K562 (cell line): Measurements from ENCODE around the gene MINK1. TPM values are rescaled to one million over a fixed set of nuclear protein-coding genes. Genes with fewer than 3 reads are reported as not detected.
A peak's percentile ranks its signal among the peaks of the same experiment; 100 is the strongest.

Source experiments
- ARID4B ChIP-seq: sonication (generic); formaldehyde crosslinking; IDR thresholded peaks from 2 replicates; pipeline ENCODE4 v1.8.0; 2022; ENCODE audit warnings: mild to moderate bottlenecking, missing genetic modification reagents
- BRCA1 ChIP-seq, 2 experiments: fragments of 450-650 bp in 1 of 2; sonication (generic) in 1 of 2; formaldehyde crosslinking in 1 of 2; IDR thresholded peaks; 2 replicates each; pipeline versions ENCODE4 v1.5.0 to v1.6.1; 2017 to 2020; ENCODE audit warnings: mild to moderate bottlenecking in 1 of 2, missing genetic modification reagents in 1 of 2
- BRF1 ChIP-seq: IDR thresholded peaks from 3 replicates; pipeline ENCODE4 v1.6.1; 2011; ENCODE audit warnings: borderline replicate concordance, mild to moderate bottlenecking; ENCODE audit not compliant: insufficient read length; ENCODE audit errors: extremely low read depth
- GABPB1 ChIP-seq: sonication (generic); formaldehyde crosslinking; IDR thresholded peaks from 2 replicates; pipeline ENCODE4 v1.8.0; 2022; ENCODE audit warnings: mild to moderate bottlenecking, missing genetic modification reagents
- HNRNPK ChIP-seq: fragments of 200-400 bp; formaldehyde crosslinking; IDR thresholded peaks from one replicate; pipeline ENCODE4 v1.6.1; 2018; ENCODE audit warnings: mild to moderate bottlenecking, low read depth, low read length; ENCODE audit not compliant: poor library complexity, severe bottlenecking
- KDM5B ChIP-seq: fragments of 200-600 bp; sonication (generic); IDR thresholded peaks from 2 replicates; pipeline ENCODE4 v1.6.1; 2012; ENCODE audit warnings: low read depth, mild to moderate bottlenecking, moderate library complexity, low read length, control low read depth, inconsistent platforms; ENCODE audit not compliant: insufficient replicate concordance
- L3MBTL2 ChIP-seq: fragments of 450-650 bp; IDR thresholded peaks from 2 replicates; pipeline ENCODE4 v1.6.1; 2016; ENCODE audit warnings: mild to moderate bottlenecking, moderate library complexity
- LCOR ChIP-seq: sonication (generic); formaldehyde crosslinking; IDR thresholded peaks from 2 replicates; pipeline ENCODE4 v1.8.0; 2022; ENCODE audit warnings: mild to moderate bottlenecking, missing genetic modification reagents
- MYNN ChIP-seq, 2 experiments: sonication (generic); formaldehyde crosslinking in 1 of 2; IDR thresholded peaks; 2 replicates each; pipeline versions ENCODE4 v1.5.0 to v1.6.1; 2016 to 2020; ENCODE audit warnings: antibody characterized with exemption in 1 of 2, missing genetic modification reagents in 1 of 2
- PHB ChIP-seq: fragments of 250-450 bp; sonication (Bioruptor Pico); IDR thresholded peaks from 2 replicates; pipeline ENCODE4 v1.5.0; 2021
- SAFB ChIP-seq: fragments of 200-400 bp; formaldehyde crosslinking; IDR thresholded peaks from 2 replicates; pipeline ENCODE4 v1.6.1; 2017; ENCODE audit warnings: low read depth, low read length, borderline replicate concordance
- SLC30A9 ChIP-seq: fragments of 250-450 bp; sonication (Bioruptor Pico); IDR thresholded peaks from 2 replicates; pipeline ENCODE4 v1.8.0; 2022; ENCODE audit warnings: mild to moderate bottlenecking, moderate library complexity
- SP1 ChIP-seq: sonication (generic); formaldehyde crosslinking; IDR thresholded peaks from 2 replicates; pipeline ENCODE4 v1.8.1; 2022; ENCODE audit warnings: mild to moderate bottlenecking, missing genetic modification reagents
- TCF15 ChIP-seq: fragments of 250-450 bp; sonication (Bioruptor Pico); IDR thresholded peaks from 2 replicates; pipeline ENCODE4 v1.8.0; 2022; ENCODE audit warnings: moderate library complexity, mild to moderate bottlenecking, inconsistent platforms
- TCF7L2 ChIP-seq: fragments of 150-350 bp; IDR thresholded peaks from 2 replicates; pipeline ENCODE4 v1.6.1; 2016; ENCODE audit warnings: low read depth, mild to moderate bottlenecking, low read length, moderate library complexity
- TRIM24 ChIP-seq, 2 experiments: fragments of 450-650 bp; IDR thresholded peaks; 2 replicates each; pipeline ENCODE4 v1.6.1; 2016
- VEZF1 ChIP-seq: fragments of 200-800 bp; sonication (Bioruptor generic); IDR thresholded peaks from 2 replicates; pipeline ENCODE4 v1.6.1; 2017; ENCODE audit warnings: missing genetic modification characterization, missing compliant biosample characterization
- ZBTB1 ChIP-seq: sonication (generic); formaldehyde crosslinking; IDR thresholded peaks from 2 replicates; pipeline ENCODE4 v1.8.1; 2023; ENCODE audit warnings: missing genetic modification reagents, low read depth, mild to moderate bottlenecking, borderline replicate concordance
- ZBTB12 ChIP-seq: fragments of 250-450 bp; sonication (Bioruptor Pico); IDR thresholded peaks from 2 replicates; pipeline ENCODE4 v1.4.0; 2020
- ZBTB17 ChIP-seq: fragments of 450-650 bp; formaldehyde crosslinking; IDR thresholded peaks from 2 replicates; pipeline ENCODE4 v1.4.0; 2020; ENCODE audit warnings: mild to moderate bottlenecking
- ZC3H8 ChIP-seq: fragments of 450-650 bp; IDR thresholded peaks from 2 replicates; pipeline ENCODE4 v1.6.1; 2017
- polyA plus RNA-seq, 8 experiments: library from polyadenylated mRNA; depleted of rRNA in 4 of 8; stranded (reverse) in 5 of 8; unstranded in 3 of 8; fragments of >200 nt; fragmentation: Nextera tagmentation in 2 of 8; fragmentation: Illumina TruSeq in 1 of 8; extraction: Ambion mirVana in 2 of 8; extraction: Trizol in 1 of 8; gene quantifications; 2 replicates each; pipeline versions ENCODE4 v1.2.1 to v1.2.3, GENCODE V29; 2011 to 2014; ENCODE audit warnings: inconsistent platforms in 1 of 8, missing spikeins in 1 of 8
- total RNA-seq, 7 experiments: library from RNA; depleted of rRNA in 6 of 7; stranded (reverse); fragments of >200 nt in 6 of 7; fragmentation: Illumina TruSeq in 2 of 7; extraction: Trizol in 2 of 7; gene quantifications; 2 replicates each; pipeline versions ENCODE4 v1.2.1 to v1.2.3, GENCODE V29; 2011 to 2021; ENCODE audit warnings: low replicate concordance in 1 of 7

Gene MINK1
- total and polyA plus RNA-seq, 9 of the 15 experiments (the other 6 are each of a cell fraction or from before 2014, with no cell fraction given), result 0.11 to 54.2 (median 14.9) TPM

- TF ChIP-seq L3MBTL2 (no peak), ARID4B (CRISPR knock-in tag) (no peak), TCF7L2 (no peak), KDM5B (no peak), ZBTB1 (CRISPR knock-in tag) (0 out of 2 replicates have a peak, but pooled peaks have one; percentile 20), TCF15 (no peak), PHB (CRISPR knock-in tag) (no peak), BRF1 (no peak), TRIM24 (IDR thresholded peaks at IDR 0.05) (peak in 1 of 2 experiments; percentile 25; a peak in 1 of 4 replicates), LCOR (CRISPR knock-in tag) (no peak), ZC3H8 (no peak), ZBTB12 (CRISPR knock-in tag) (no peak), GABPB1 (CRISPR knock-in tag) (0 out of 2 replicates have a peak, but pooled peaks have one; percentile 42), ZBTB17 (peak; percentile 6; the same call in 1 of the 2 replicates), HNRNPK (no peak), MYNN (IDR thresholded peaks at IDR 0.05) (0 out of 2 replicates have a peak, but pooled peaks have one; percentile 63), MYNN (CRISPR knock-in tag; IDR thresholded peaks at IDR 0.05) (no peak), VEZF1 (CRISPR knock-in tag) (no peak), BRCA1 (IDR thresholded peaks at IDR 0.05) (no peak), BRCA1 (CRISPR knock-in tag; IDR thresholded peaks at IDR 0.05) (no peak), SLC30A9 (CRISPR knock-in tag) (no peak), SP1 (CRISPR knock-in tag) (no peak), SAFB (no peak)
These were observed 111.5 kb downstream of the MINK1 start (continued) for GRCh38 chr17:4944554-4945175.
